HG03095 (cell line): ENCODE measurements around the gene TOLLIP.

ENCODE experiments used
- ATAC-seq: cut with Tn5 transposase; IDR thresholded peaks from one replicate; pipeline ENCODE4 v1.9.1; 2021; ENCODE audit warnings: moderate library complexity; ENCODE audit not compliant: unreplicated experiment

TOLLIP gene

DNA sequence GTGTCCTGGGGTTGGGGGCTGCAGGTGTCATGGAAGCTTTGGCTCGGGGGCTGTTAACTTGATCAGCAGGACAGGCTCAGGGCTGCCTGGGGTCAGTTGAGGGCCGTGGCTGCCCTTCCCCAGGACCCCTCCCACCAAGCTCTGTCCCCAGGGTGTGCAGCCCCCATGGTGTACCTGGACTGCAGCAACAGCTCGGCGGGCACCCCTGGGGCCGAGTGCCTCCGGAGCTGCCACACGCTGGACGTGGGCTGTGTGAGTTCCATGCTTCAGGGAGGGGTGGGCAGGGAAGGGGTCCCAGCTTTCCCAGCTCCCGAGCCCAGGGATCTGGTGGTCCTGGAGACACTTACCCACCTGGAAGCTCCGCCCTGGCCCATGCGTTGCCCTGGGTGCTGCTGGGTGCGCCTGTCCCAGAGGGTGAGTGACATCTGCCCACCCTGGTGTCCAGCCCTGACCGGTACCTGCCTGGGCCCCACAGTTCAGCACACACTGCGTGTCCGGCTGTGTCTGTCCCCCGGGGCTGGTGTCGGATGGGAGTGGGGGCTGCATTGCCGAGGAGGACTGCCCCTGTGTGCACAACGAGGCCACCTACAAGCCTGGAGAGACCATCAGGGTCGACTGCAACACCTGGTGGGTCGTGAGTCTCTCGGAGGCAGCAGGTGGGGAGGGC, 75.2 kb downstream of the TOLLIP start:
- ATAC-seq = no peak

DNA sequence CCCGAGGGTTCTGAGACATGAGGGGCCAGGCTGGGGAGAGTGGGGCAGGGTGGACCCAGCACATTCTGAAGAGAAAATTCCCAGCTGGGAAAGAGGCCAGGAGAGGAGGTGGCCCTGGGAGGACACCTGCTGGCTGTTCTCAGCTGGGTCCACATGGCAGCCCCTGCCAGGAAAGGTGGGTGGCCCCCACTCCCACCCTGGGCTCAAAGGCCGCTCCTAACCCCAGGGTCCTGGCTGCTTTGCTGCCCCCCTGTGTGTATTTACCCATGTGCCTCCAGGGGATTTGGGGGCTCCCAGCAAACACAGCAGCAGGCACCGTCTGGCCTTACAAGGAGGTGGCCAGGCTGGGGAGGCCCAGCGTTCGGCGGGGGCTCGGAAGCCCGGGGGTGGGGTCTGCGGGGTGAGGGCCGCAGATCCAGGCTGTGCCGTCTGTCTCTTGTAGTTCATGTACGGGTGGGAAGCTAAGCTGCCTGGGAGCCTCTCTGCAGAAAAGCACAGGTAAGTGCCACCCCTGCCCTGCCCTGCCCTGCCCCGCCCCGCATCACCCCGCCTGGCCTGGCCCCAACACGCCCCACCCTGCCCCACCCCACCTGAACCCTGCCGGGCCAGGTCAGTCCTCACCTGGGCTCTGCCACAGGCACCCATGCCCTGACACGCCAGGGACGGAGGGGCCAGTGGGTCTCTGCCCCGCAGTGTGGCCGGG, 75.9 kb downstream of the TOLLIP start:
- no peak for ATAC-seq

- ATAC-seq = no peak
These were observed 76.5 kb downstream of the TOLLIP start for GRCh38 chr11:1232883-1233321.

GRCh38 chr11:1232021-1232882, 77.2 kb downstream of the TOLLIP start:
- no peak for ATAC-seq

GRCh38 chr11:1231396-1232020, 77.9 kb downstream of the TOLLIP start:
- ATAC-seq = no peak

DNA sequence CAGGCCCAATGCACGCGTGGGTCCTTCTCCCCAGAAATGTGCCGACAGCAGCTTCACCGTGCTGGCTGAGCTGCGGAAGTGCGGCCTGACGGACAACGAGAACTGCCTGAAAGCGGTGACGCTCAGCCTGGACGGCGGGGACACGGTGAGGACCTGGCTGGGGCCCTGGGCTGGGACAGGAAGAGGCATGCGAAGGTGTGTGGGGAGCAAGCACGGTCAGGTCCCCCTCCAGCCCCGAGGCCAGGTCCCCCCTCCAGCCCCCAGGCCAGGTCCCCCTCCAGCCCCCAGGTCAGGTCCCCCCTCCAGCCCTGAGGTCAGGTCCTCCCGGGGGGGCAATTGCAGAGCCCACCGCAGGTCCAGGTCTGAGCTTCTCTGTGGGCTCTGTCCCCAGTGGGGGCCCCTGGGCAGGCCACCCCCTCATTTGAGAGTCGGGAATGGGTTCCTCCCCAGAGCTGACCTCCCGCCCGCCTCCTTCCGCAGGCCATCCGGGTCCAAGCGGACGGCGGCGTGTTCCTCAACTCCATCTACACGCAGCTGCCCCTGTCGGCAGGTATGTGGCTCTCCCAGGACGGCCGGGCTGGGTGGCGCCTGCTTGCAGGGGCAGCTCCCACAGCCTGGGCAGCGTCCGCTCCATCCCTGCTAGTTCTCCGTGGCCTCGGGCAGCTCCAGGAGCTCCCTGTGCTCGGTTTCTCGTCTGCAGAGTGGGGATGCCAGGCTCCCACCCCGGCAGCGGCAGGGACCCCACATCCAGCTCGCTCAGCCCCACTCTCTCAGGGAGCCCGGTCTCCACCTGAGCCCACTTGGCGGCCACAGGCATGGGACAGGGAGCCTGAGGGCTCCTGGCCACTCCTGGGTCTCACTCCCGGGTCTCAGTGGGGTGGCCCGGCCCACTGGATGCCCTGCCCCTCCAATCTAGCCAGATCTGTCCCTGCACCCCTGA, 78.7 kb downstream of the TOLLIP start:
- no peak for ATAC-seq

- no peak for ATAC-seq
These were observed 79.3 kb downstream of the TOLLIP start for GRCh38 chr11:1230121-1230455.

- no peak for ATAC-seq
These were observed 79.8 kb downstream of the TOLLIP start for GRCh38 chr11:1229471-1230120.

DNA sequence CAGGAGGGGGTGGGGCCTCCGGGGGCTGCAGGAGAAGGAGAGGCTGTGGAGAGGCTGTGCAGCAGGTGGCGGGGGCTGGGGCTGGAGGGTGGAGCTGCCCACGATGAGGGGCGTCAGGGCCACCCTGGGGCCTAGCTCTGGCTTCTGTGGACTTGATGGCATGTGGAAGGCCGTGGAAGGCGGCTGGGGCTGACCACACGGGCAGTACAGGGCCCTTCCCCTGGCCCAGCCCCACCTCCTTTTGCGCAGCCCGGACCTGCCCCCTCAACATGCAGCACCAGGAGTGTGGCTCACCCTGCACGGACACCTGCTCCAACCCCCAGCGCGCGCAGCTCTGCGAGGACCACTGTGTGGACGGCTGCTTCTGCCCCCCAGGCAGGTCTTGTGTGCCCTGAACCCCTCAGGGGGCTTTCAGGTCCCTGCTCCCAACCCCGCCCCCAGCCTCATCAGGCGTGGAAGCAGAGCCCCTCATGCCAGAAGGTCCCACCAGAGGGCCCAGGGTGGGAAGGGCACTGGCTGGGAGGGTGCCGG, 80.4 kb downstream of the TOLLIP start:
- ATAC-seq = no peak

DNA sequence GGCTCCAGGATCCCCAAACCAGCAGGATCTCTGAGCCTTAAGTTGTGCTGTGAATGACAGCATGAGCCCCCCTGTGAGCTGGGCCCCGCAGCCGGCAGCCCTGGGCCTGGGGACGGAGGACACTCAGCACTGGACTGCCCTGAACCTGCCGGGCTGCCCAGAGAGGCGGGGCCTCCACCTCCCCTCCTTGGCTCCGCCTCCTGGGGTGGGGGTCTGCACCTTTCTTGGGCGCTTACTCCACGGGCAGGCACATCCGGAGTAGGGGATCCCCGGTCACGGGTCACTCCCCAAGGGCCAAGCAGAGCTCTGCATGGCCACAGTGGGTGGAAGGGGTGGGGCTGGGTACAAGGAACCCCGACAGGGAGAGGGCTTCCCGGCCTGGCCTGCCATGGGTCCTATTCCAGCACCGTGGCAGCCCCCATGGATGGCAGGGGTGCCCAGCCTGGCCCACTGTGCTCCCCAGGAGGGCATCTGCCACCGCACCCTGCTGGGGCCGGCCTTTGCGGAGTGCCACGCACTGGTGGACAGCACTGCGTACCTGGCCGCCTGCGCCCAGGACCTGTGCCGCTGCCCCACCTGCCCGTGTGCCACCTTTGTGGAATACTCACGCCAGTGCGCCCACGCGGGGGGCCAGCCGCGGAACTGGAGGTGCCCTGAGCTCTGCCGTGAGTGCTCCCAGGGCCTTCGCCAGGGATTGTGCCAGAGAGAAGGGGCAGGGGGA, 81.2 kb downstream of the TOLLIP start:
- no peak for ATAC-seq

DNA sequence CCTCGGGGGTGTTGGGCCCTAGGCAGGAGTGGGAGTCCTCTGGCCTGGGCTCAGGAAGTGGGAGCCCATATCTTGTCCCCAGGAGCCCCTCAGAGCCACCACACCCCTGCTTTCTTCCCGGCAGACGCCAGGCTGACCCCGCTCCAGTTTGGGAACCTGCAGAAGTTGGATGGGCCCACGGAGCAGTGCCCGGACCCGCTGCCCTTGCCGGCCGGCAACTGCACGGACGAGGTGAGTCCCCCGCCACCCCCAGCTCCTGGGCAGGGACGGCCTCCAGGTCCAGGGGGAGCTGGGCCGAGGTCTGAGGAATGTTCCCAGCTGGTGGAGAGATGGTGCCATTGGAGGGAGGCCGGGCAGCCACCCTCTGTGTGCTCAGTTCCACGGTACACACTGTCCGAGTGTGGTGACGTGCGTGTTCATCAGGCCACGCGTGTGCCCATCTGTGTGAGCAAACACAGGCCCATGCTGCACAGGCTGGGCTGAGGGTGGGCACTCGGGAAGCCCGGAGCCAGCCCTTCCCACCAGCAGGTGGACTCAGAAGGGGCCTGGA, 81.8 kb downstream of the TOLLIP start:
- no peak for ATAC-seq

DNA sequence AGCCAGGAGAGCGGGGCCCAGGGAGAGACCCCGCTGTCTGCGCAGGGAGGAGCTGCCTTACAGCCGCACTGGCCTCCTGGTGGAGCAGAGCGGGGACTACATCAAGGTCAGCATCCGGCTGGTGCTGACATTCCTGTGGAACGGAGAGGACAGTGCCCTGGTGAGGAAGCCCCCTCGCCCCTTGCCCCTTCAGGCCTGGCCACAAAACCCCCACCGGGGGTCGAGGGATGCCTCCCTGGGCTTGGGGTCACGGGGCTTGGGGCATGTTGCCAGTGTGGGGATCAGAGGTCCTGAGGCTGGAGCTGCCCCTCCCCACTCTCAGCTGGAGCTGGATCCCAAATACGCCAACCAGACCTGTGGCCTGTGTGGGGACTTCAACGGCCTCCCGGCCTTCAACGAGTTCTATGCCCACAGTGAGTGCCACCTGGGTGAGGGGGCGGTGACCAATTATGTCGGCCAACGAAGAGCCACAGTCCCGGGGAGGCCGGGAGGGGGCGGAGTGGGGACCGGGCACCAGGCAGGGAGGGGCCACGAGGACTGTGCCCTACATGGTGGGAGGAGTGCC, 82.4 kb downstream of the TOLLIP start:
- ATAC-seq = no peak

GRCh38 chr11:1226226-1226985, 83.0 kb downstream of the TOLLIP start:
- ATAC-seq = no peak

DNA sequence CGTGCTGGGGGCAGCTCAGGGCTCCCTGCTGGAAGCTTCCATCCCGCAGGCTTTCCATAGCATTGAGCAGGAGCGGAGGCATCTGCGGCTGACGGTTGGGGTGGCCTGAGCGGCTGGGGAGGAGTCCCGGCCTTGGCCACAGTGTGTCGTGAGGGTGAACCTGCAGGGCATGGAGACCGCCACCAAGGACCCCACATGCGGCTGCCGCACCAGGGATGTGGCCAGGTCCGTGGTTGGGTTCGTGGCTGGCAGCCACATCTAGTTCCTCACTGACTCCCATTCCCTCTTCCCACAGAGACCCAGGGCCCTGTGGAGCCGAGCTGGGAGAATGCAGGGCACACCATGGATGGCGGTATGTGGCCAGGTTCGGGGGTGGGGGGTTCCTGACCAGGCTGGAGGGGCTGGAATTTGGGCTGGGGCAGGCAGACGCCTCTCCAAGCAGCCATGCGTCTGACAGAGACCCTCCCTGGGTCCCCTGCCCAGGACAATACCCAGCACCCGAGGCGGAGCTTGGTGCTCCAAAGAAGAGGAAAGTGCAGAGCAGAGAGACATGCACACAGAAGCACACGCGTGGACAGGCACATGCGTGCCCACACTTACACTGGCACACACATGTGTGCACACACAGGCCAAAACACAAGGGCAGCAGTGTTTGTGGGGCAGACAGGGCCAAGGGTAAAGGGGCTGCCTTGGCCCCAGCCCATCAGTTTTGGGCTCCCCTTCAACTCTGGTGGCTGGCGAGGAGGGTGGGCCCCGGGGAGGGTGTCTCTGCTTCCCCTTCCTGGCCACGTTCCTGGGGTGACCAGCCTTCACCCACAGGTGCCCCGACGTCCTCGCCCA, 83.8 kb downstream of the TOLLIP start:
- ATAC-seq = no peak

DNA sequence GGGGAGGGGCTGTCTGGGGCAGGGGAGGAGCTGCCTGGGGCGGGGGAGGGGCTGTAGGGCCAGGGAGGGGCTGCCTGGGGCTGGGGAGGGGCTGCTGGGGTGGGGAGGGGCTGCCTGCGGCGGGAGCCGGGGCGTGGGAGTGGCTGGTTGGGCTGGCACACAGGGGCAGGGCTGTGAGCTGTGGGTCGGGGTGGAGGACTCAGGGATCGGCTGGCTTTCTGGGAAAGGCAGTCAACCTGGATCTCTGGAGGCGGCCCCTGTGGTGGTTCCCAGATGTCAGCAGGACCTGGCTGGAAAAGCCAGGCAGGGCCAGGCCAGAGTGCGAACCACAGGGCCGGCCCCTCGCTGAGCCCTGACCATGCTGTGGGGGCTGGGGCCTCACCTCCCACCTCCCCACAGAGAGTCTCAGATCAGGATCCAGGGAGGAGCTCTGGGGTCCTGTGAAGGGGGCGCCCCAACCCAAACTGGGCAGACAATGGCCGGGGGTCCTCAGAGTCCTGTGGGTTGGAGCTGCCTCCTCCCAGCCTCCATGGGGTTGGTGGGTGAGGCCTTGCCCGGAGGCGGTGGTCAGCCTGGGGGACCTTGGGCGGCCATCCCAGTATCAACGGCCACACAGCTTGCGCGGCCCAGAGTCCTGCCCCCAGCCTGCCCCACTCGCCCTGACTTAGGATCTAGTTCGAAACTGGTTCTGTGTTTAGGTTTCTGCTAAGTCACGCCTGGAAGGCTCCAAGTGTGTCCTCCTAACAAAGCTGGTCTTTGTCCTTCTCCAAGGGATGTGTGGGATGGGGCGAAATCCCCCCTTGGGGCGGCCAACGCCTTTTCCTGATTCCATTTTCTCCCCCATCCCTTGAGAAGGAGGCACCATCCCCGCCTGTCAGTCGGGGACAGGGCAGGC, 84.7 kb downstream of the TOLLIP start:
- ATAC-seq = no peak
